ENCODE measurements around the gene EXOC6B.

DNA sequence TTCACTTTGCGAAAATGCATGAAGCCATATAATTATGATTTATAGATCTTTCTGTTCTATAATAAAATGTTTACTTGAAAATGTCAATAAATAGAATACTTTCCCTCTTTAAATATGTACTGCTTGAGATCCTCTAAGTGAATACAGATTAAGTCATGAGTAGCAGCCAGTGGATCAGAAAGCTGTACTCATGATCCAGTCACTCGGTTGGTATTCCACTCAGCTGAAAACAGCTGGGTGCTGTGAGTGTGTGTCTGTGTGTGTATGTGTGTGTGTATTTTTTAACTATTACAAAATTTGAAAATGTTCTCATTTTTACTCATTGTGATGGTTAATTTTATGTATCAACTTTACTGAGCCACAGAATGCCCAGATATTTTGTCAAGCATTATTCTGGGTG lies 536.5 kb downstream of the EXOC6B start:
- TF ChIP-seq BRD9 (IDR thresholded peaks at IDR 0.05; ENCODE audit: low read depth, partially characterized antibody) (no peak), CAMTA2 (CRISPR knock-in tag; conservative IDR thresholded peaks at IDR 0.05) (no peak), NR2C1 (IDR thresholded peaks at IDR 0.05) (no peak), NR2C1 (tag; IDR thresholded peaks at IDR 0.05) (no peak), HDAC2 (IDR thresholded peaks at IDR 0.05) (no peak), SMC3 (conservative IDR thresholded peaks at IDR 0.05; ENCODE audit: insufficient read depth, low read depth, low read length) (no peak), KAT8 (IDR thresholded peaks at IDR 0.05; ENCODE audit: low read depth) (no peak), NRF1 (conservative IDR thresholded peaks at IDR 0.05 in 1 of 2, IDR thresholded peaks at IDR 0.05 in 1 of 2) (no peak), EZH2 (IDR thresholded peaks at IDR 0.05; ENCODE audit: borderline replicate concordance, low read depth, low read length) (no peak), EHMT2 (IDR thresholded peaks at IDR 0.05) (no peak)
- TF ChIP-seq, protein P1, sequence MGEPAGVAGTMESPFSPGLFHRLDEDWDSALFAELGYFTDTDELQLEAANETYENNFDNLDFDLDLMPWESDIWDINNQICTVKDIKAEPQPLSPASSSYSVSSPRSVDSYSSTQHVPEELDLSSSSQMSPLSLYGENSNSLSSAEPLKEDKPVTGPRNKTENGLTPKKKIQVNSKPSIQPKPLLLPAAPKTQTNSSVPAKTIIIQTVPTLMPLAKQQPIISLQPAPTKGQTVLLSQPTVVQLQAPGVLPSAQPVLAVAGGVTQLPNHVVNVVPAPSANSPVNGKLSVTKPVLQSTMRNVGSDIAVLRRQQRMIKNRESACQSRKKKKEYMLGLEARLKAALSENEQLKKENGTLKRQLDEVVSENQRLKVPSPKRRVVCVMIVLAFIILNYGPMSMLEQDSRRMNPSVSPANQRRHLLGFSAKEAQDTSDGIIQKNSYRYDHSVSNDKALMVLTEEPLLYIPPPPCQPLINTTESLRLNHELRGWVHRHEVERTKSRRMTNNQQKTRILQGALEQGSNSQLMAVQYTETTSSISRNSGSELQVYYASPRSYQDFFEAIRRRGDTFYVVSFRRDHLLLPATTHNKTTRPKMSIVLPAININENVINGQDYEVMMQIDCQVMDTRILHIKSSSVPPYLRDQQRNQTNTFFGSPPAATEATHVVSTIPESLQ (CRISPR knock-in tag; IDR thresholded peaks at IDR 0.05), result no peak

All from K562 (cell line).